Measurements from ENCODE around the gene ERP44. TPM values are rescaled to one million over a fixed set of nuclear protein-coding genes. Genes with fewer than 3 reads are reported as not detected.

The ERP44 gene
- total and polyA plus RNA-seq, 8 donors, result 24.7 to 37.3 (median 31.5) TPM

DNA sequence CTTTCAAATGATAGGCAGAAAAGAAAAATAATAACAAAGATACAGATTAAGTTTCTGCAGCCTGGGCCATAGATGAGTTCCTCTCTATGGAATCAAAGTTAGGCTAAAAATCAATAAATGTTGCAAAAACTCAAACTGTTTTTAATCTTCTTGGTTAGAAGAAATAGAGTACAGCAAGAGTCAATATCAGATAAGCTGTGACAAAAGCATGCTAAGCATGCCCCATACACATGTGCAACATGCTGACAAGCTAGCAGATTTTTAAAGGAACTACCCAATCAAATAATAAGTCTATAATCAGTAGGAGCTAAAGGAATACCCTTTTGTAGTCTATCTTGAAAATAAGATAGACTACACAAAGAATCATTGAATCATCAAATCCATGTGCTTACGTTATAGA is 6.7 kb downstream of the ERP44 start:
- no peaks in the 10 kb centered on the region for H3K27me3 ChIP-seq
- TF ChIP-seq, protein P1, sequence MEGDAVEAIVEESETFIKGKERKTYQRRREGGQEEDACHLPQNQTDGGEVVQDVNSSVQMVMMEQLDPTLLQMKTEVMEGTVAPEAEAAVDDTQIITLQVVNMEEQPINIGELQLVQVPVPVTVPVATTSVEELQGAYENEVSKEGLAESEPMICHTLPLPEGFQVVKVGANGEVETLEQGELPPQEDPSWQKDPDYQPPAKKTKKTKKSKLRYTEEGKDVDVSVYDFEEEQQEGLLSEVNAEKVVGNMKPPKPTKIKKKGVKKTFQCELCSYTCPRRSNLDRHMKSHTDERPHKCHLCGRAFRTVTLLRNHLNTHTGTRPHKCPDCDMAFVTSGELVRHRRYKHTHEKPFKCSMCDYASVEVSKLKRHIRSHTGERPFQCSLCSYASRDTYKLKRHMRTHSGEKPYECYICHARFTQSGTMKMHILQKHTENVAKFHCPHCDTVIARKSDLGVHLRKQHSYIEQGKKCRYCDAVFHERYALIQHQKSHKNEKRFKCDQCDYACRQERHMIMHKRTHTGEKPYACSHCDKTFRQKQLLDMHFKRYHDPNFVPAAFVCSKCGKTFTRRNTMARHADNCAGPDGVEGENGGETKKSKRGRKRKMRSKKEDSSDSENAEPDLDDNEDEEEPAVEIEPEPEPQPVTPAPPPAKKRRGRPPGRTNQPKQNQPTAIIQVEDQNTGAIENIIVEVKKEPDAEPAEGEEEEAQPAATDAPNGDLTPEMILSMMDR (IDR thresholded peaks at IDR 0.05), result no peak
- intact Hi-C loops (cut with DNase I), result no loop called here

DNA sequence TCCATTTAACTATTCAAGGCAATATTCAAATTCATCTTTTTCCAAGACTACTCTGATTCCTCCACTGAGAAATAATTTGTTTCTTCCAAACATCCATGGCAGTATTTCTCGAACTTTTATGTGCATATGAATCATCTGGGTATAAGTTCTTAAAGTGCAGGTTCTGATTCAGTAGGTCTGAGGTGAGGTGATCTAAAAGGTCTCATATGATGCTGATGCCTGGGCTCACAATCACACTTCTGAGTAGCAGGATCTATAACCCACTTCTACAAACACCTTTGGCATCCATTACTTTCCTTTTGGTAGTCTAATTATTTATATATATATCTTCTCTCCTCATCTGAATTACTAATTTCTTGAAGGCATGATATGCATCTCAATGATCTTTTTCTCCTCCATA is 7.2 kb downstream of the ERP44 start:
- DNase-seq, result no peak
- H3K9me3 ChIP-seq, result no peaks in the 10 kb centered on the region
- TF ChIP-seq, protein P1 (IDR thresholded peaks at IDR 0.05), result no peak
- peaks cover 0 to 60% of the 10 kb centered on the region in 2 donors for H3K4me1 ChIP-seq
- no peaks in the 10 kb centered on the region for H3K36me3 ChIP-seq
- no peaks in the 10 kb centered on the region for H3K27me3 ChIP-seq
- no peak for ATAC-seq
- H3K27ac ChIP-seq, result no peak overlapping the region
- H3K4me3 ChIP-seq, result no peak overlapping the region
- intact Hi-C loops (cut with DNase I), result no loop called here

More for the DNA sequence above, 6.7 kb downstream of the ERP44 start:
- no peak for DNase-seq
- no peaks in the 10 kb centered on the region for H3K9me3 ChIP-seq
- peaks cover 0 to 60% of the 10 kb centered on the region in 2 donors for H3K4me1 ChIP-seq
- H3K27ac ChIP-seq, result no peak overlapping the region
- H3K36me3 ChIP-seq, result no peaks in the 10 kb centered on the region
- no peak for ATAC-seq
- no peak overlapping the region for H3K4me3 ChIP-seq

DNA sequence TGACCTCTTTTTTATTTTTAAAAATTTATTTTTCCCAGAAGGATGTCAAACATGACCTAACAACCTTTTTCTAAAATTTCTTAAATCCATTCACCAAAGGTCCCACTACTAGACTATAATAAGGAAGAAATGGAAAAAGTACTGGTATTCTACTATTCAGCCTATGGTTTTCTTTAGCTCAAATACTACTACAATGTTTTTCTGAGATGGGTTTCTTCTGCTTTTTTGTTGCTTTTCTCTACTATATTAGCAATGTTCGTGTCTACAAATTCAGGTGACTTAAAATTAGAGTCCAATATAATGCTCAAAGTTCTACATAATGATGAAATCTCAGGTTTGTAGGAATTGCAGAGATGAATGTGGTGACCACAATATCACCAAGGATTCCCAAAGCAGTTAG is 7.9 kb downstream of the ERP44 start:
- Histone ChIP-seq H3K9me3 (no peaks in the 10 kb centered on the region), H3K36me3 (no peaks in the 10 kb centered on the region), H3K27ac (no peak overlapping the region), H3K27me3 (no peaks in the 10 kb centered on the region), H3K4me1 (peaks cover 0 to 58% of the 10 kb centered on the region in 2 donors), H3K4me3 (no peak overlapping the region)
- TF ChIP-seq, protein P1 (IDR thresholded peaks at IDR 0.05), result no peak
- intact Hi-C loops (cut with DNase I), result no loop called here
- DNase-seq (no peak), ATAC-seq (no peak)

DNA sequence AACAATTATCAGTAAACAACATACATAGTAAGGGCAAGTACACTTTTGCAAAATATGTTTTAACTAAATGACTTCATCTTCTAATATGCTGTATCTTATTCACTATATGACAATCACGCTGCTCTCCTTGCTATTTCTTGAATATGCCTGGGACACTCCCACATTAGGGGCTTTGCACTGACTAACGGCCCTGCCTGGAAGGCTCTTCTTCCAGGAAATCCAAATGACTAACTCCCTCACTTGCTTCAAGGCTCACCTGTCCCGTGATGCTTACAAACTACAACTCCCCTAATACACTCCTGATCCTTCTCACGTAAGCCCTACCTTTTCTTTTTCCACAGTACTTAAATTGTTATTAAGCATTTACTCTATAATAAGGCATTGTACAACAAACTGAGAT is 10.6 kb downstream of the ERP44 start:
- ATAC-seq, result no peak
- Histone ChIP-seq H3K36me3 (no peaks in the 10 kb centered on the region), H3K9me3 (no peaks in the 10 kb centered on the region), H3K27ac (no peak overlapping the region), H3K27me3 (no peaks in the 10 kb centered on the region), H3K4me1 (peaks cover 0 to 51% of the 10 kb centered on the region in 2 donors), H3K4me3 (no peak overlapping the region)
- intact Hi-C loops (cut with DNase I), result no loop called here
- TF ChIP-seq, protein P1 (IDR thresholded peaks at IDR 0.05), result no peak
- DNase-seq, result no peak

DNA sequence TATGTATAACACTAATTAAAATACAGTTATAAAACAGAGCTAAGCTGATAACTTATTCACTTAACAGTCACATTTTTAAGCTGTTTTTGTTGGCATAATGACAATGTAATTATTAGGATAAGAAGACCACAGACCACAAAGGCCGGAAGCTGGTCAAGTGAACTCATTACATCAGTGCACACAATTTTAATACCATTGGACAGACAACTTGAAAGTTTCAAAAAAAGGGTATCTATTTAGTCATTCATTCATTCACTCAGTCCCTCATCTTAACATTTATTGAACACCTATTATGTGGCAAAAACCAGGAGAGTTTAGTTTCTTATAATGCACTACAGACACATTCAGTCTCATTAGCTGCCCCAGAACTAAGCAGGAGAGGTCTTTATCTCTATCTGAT is 11.6 kb downstream of the ERP44 start:
- Histone ChIP-seq H3K9me3 (no peaks in the 10 kb centered on the region), H3K27ac (no peak overlapping the region), H3K27me3 (no peaks in the 10 kb centered on the region), H3K4me3 (no peak overlapping the region), H3K4me1 (peaks cover 0 to 57% of the 10 kb centered on the region in 2 donors), H3K36me3 (no peaks in the 10 kb centered on the region)
- no peak for ATAC-seq
- TF ChIP-seq, protein P1 (IDR thresholded peaks at IDR 0.05), result no peak
- DNase-seq, result no peak
- intact Hi-C loops (cut with DNase I), result no loop called here

All from left lung (tissue), 10 donors.